ENCODE results near the gene MAP3K20. TPM values are rescaled to one million over a fixed set of nuclear protein-coding genes. Genes with fewer than 3 reads are reported as not detected.

Gene MAP3K20
- total and polyA plus RNA-seq, 2 experiments from 2014 or later = 7.6 to 9.6 TPM

GRCh38 chr2:173044686-173045085 lies 31.0 kb upstream of the MAP3K20 start:
- ATAC-seq (no peak), DNase-seq (ENCODE audit: low spot score) (no peak)
- Mint-ChIP-seq H3K27ac (no peak overlapping the region), H3K36me3 (ENCODE audit: low read depth) (no peaks in the 10 kb centered on the region), H3K9me3 (no peaks in the 10 kb centered on the region), H3K4me1 (peaks cover 3% of the 10 kb centered on the region; the same call in 1 of the 3 replicates), H3K27me3 (ENCODE audit: insufficient read depth, low read depth, poor library complexity) (peaks cover 2% of the 10 kb centered on the region), H3K4me3 (no peak overlapping the region)
- no peak overlapping the region for H3K4me2 ChIP-seq
- no peak overlapping the region for H3K27ac ChIP-seq (ENCODE audit: low read depth)
- no peak overlapping the region for H3K4me3 ChIP-seq
- TF ChIP-seq CREB1 (CRISPR knock-in tag; IDR thresholded peaks at IDR 0.05; ENCODE audit: low read depth) (no peak), STAT1 (IDR thresholded peaks at IDR 0.05; ENCODE audit: unreplicated experiment) (no peak), EZH2 (IDR thresholded peaks at IDR 0.05; ENCODE audit: low read depth, unreplicated experiment) (no peak), EZH2phosphoT487 (IDR thresholded peaks at IDR 0.05; ENCODE audit: unreplicated experiment) (no peak), POLR2AphosphoS5 (IDR thresholded peaks at IDR 0.05; ENCODE audit: low read depth) (no peak), ZNF331 (CRISPR knock-in tag; IDR thresholded peaks at IDR 0.05; ENCODE audit: low read depth) (no peak), ZNF462 (CRISPR knock-in tag; IDR thresholded peaks at IDR 0.05) (no peak), NANOG (IDR thresholded peaks at IDR 0.05; ENCODE audit: borderline replicate concordance) (no peak), CTCF (conservative IDR thresholded peaks at IDR 0.05; ENCODE audit: low read depth in 2 of 2) (no peak), JUNB (IDR thresholded peaks at IDR 0.05; ENCODE audit: unreplicated experiment) (no peak), ETS1 (IDR thresholded peaks at IDR 0.05) (no peak), REST (IDR thresholded peaks at IDR 0.05; ENCODE audit: unreplicated experiment) (no peak), ZNF114 (CRISPR knock-in tag; IDR thresholded peaks at IDR 0.05) (no peak)
- H3K27me3 ChIP-seq (ENCODE audit: insufficient read depth) = no peaks in the 10 kb centered on the region
- H4K20me1 ChIP-seq (replicated peaks; ENCODE audit: insufficient read depth) = no peaks in the 10 kb centered on the region
- no peaks in the 10 kb centered on the region for H3K36me3 ChIP-seq (ENCODE audit: insufficient read depth)
- no peaks in the 10 kb centered on the region for H3K9me2 ChIP-seq (ENCODE audit: insufficient read depth)
- H3K79me2 ChIP-seq (replicated peaks; ENCODE audit: insufficient read depth) = no peaks in the 10 kb centered on the region
- H2AFZ ChIP-seq = no peak overlapping the region; the same call in 1 of the 2 replicates
- no peaks in the 10 kb centered on the region; the same call in 1 of the 2 replicates for H3K4me1 ChIP-seq (ENCODE audit: insufficient read depth)
- H3F3A ChIP-seq (replicated peaks; ENCODE audit: low read depth) = no peaks in the 10 kb centered on the region
